Activated naive CD4-positive, alpha-beta T cell treated with anti-CD3 and anti-CD28 coated beads for 36 hours (primary cell): ENCODE results near the gene FGF12. TPM values are rescaled to one million over a fixed set of nuclear protein-coding genes. Genes with fewer than 3 reads are reported as not detected.

Source experiments
- CTCF ChIA-PET: fragments of 350-600 bp; sonication (Branson Sonifier 250); formaldehyde crosslinking; loops from one replicate; lab custom pipeline; 2021; ENCODE audit warnings: antibody characterized with exemption; lab: Charles Lee
- DNase-seq: peaks from one replicate; pipeline ENCODE4 v3.0.0-alpha.2; 2020
- H3K27ac Mint-ChIP-seq: one replicate; pipeline ENCODE4 v1.8.0; 2021; ENCODE audit warnings: mild to moderate bottlenecking, mixed read lengths
- H3K27me3 Mint-ChIP-seq: one replicate; pipeline ENCODE4 v1.8.0; 2021; ENCODE audit warnings: low read depth, mixed read lengths
- H3K36me3 Mint-ChIP-seq: one replicate; pipeline ENCODE4 v1.8.0; 2021; ENCODE audit warnings: low read depth, mixed read lengths
- H3K4me1 Mint-ChIP-seq: one replicate; pipeline ENCODE4 v1.8.0; 2021; ENCODE audit warnings: low read depth, mixed read lengths
- H3K4me3 Mint-ChIP-seq: one replicate; pipeline ENCODE4 v1.8.0; 2021; ENCODE audit warnings: mild to moderate bottlenecking, moderate library complexity, mixed read lengths
- H3K9me3 Mint-ChIP-seq: one replicate; pipeline ENCODE4 v1.8.0; 2021; ENCODE audit warnings: mixed read lengths
- intact Hi-C: fragments of 100-400 bp; cut with micrococcal nuclease; formaldehyde crosslinking; loops from one replicate; pipeline ENCODE4 v1.15.1; 2023
- total RNA-seq, 2 experiments: library from RNA; stranded (reverse); gene quantifications; one replicate each; pipeline ENCODE4 v1.2.3, GENCODE V29; 2021

The FGF12 gene
- total RNA-seq, 2 experiments from 2014 or later, result not detected

- Mint-ChIP-seq H3K9me3 (no peaks in the 10 kb centered on the region), H3K27ac (no peak overlapping the region), H3K27me3 (peaks cover 7% of the 10 kb centered on the region), H3K4me3 (no peak overlapping the region), H3K36me3 (no peaks in the 10 kb centered on the region), H3K4me1 (no peaks in the 10 kb centered on the region)
- CTCF ChIA-PET, result interaction anchor here (0.6 kb wide), 1 partner anchor 591 kb away, joined by 3 read pairs; no protein-coding TSS in a partner anchor
- intact Hi-C loops, result no loop called here
- no peak for DNase-seq
Measured at GRCh38 chr3:192655628-192656027, 71.7 kb downstream of the FGF12 start.

GRCh38 chr3:192655040-192655439 lies 72.3 kb downstream of the FGF12 start:
- intact Hi-C loops, result no loop called here
- DNase-seq, result no peak
- no peaks in the 10 kb centered on the region for H3K4me1 Mint-ChIP-seq
- H3K27me3 Mint-ChIP-seq, result peaks cover 7% of the 10 kb centered on the region
- no peaks in the 10 kb centered on the region for H3K9me3 Mint-ChIP-seq
- H3K27ac Mint-ChIP-seq, result no peak overlapping the region
- CTCF ChIA-PET, result no interaction called here
- no peaks in the 10 kb centered on the region for H3K36me3 Mint-ChIP-seq
- no peak overlapping the region for H3K4me3 Mint-ChIP-seq

GRCh38 chr3:192653862-192654261 lies 73.5 kb downstream of the FGF12 start:
- DNase-seq, result no peak
- Mint-ChIP-seq H3K4me1 (no peaks in the 10 kb centered on the region), H3K36me3 (no peaks in the 10 kb centered on the region), H3K27ac (no peak overlapping the region), H3K27me3 (peaks cover 5% of the 10 kb centered on the region), H3K4me3 (no peak overlapping the region), H3K9me3 (no peaks in the 10 kb centered on the region)
- CTCF ChIA-PET, result no interaction called here
- intact Hi-C loops, result no loop called here

- H3K27ac Mint-ChIP-seq, result no peak overlapping the region
- H3K4me3 Mint-ChIP-seq, result no peak overlapping the region
- intact Hi-C loops, result no loop called here
- CTCF ChIA-PET, result no interaction called here
- DNase-seq, result no peak
- no peaks in the 10 kb centered on the region for H3K36me3 Mint-ChIP-seq
- H3K9me3 Mint-ChIP-seq, result no peaks in the 10 kb centered on the region
- H3K4me1 Mint-ChIP-seq, result no peaks in the 10 kb centered on the region
- peaks cover 3% of the 10 kb centered on the region for H3K27me3 Mint-ChIP-seq
Measured at GRCh38 chr3:192652727-192653126, 74.6 kb downstream of the FGF12 start.

- Mint-ChIP-seq H3K4me1 (no peaks in the 10 kb centered on the region), H3K27ac (no peak overlapping the region), H3K36me3 (no peaks in the 10 kb centered on the region), H3K9me3 (no peaks in the 10 kb centered on the region), H3K27me3 (peaks cover 3% of the 10 kb centered on the region), H3K4me3 (no peak overlapping the region)
- DNase-seq, result no peak
- CTCF ChIA-PET, result no interaction called here
- intact Hi-C loops, result no loop called here
Measured at GRCh38 chr3:192651836-192652512, 75.4 kb downstream of the FGF12 start.

GRCh38 chr3:192645437-192645836 lies 81.9 kb downstream of the FGF12 start:
- CTCF ChIA-PET, result no interaction called here
- H3K27me3 Mint-ChIP-seq, result peaks cover 2% of the 10 kb centered on the region
- intact Hi-C loops, result no loop called here
- DNase-seq, result no peak
- H3K4me3 Mint-ChIP-seq, result no peak overlapping the region
- H3K9me3 Mint-ChIP-seq, result no peaks in the 10 kb centered on the region
- no peak overlapping the region for H3K27ac Mint-ChIP-seq
- H3K4me1 Mint-ChIP-seq, result no peaks in the 10 kb centered on the region
- H3K36me3 Mint-ChIP-seq, result no peaks in the 10 kb centered on the region

GRCh38 chr3:192642651-192643050 lies 84.7 kb downstream of the FGF12 start:
- Mint-ChIP-seq H3K4me3 (no peak overlapping the region), H3K36me3 (no peaks in the 10 kb centered on the region), H3K9me3 (no peaks in the 10 kb centered on the region), H3K27me3 (peaks cover 3% of the 10 kb centered on the region), H3K4me1 (no peaks in the 10 kb centered on the region), H3K27ac (no peak overlapping the region)
- CTCF ChIA-PET, result no interaction called here
- no peak for DNase-seq
- intact Hi-C loops, result no loop called here

GRCh38 chr3:192641919-192642318 lies 85.4 kb downstream of the FGF12 start:
- intact Hi-C loops, result no loop called here
- Mint-ChIP-seq H3K27me3 (peaks cover 3% of the 10 kb centered on the region), H3K4me3 (no peak overlapping the region), H3K27ac (no peak overlapping the region), H3K9me3 (no peaks in the 10 kb centered on the region), H3K36me3 (no peaks in the 10 kb centered on the region), H3K4me1 (no peaks in the 10 kb centered on the region)
- CTCF ChIA-PET, result no interaction called here
- DNase-seq, result no peak

- H3K27ac Mint-ChIP-seq, result no peak overlapping the region
- peaks cover 3% of the 10 kb centered on the region for H3K27me3 Mint-ChIP-seq
- no peaks in the 10 kb centered on the region for H3K36me3 Mint-ChIP-seq
- no peak for DNase-seq
- H3K4me1 Mint-ChIP-seq, result no peaks in the 10 kb centered on the region
- no peaks in the 10 kb centered on the region for H3K9me3 Mint-ChIP-seq
- no peak overlapping the region for H3K4me3 Mint-ChIP-seq
- intact Hi-C loops, result no loop called here
- CTCF ChIA-PET, result no interaction called here
Measured at GRCh38 chr3:192639987-192640386, 87.4 kb downstream of the FGF12 start.

- DNase-seq, result no peak
- H3K4me3 Mint-ChIP-seq, result no peak overlapping the region
- intact Hi-C loops, result no loop called here
- H3K27ac Mint-ChIP-seq, result no peak overlapping the region
- H3K4me1 Mint-ChIP-seq, result no peaks in the 10 kb centered on the region
- CTCF ChIA-PET, result no interaction called here
- H3K9me3 Mint-ChIP-seq, result no peaks in the 10 kb centered on the region
- no peaks in the 10 kb centered on the region for H3K36me3 Mint-ChIP-seq
- H3K27me3 Mint-ChIP-seq, result peaks cover 3% of the 10 kb centered on the region
Measured at GRCh38 chr3:192637803-192638202, 89.5 kb downstream of the FGF12 start.

GRCh38 chr3:192636517-192637444 lies 90.6 kb downstream of the FGF12 start:
- CTCF ChIA-PET, result interaction anchor here (1.0 kb wide), 1 partner anchor 10 kb away, joined by 3 read pairs; no protein-coding TSS in a partner anchor
- peaks cover 1% of the 10 kb centered on the region for H3K27me3 Mint-ChIP-seq
- H3K36me3 Mint-ChIP-seq, result no peaks in the 10 kb centered on the region
- no peaks in the 10 kb centered on the region for H3K9me3 Mint-ChIP-seq
- H3K4me1 Mint-ChIP-seq, result no peaks in the 10 kb centered on the region
- H3K27ac Mint-ChIP-seq, result no peak overlapping the region
- no peak overlapping the region for H3K4me3 Mint-ChIP-seq
- intact Hi-C loops, result no loop called here
- DNase-seq, result no peak

- intact Hi-C loops, result no loop called here
- Mint-ChIP-seq H3K27ac (no peak overlapping the region), H3K4me3 (no peak overlapping the region), H3K4me1 (no peaks in the 10 kb centered on the region), H3K27me3 (peaks cover 2% of the 10 kb centered on the region), H3K9me3 (no peaks in the 10 kb centered on the region), H3K36me3 (no peaks in the 10 kb centered on the region)
- DNase-seq, result no peak
- CTCF ChIA-PET, result no interaction called here
Measured at GRCh38 chr3:192629429-192629828, 97.9 kb downstream of the FGF12 start.

- no peak for DNase-seq
- intact Hi-C loops, result no loop called here
- Mint-ChIP-seq H3K27me3 (peaks cover 2% of the 10 kb centered on the region), H3K36me3 (no peaks in the 10 kb centered on the region), H3K4me3 (no peak overlapping the region), H3K9me3 (no peaks in the 10 kb centered on the region), H3K4me1 (no peaks in the 10 kb centered on the region), H3K27ac (no peak overlapping the region)
- CTCF ChIA-PET, result no interaction called here
Measured at GRCh38 chr3:192621909-192622308, 105.4 kb downstream of the FGF12 start.
